HEK293 (cell line): Measurements from ENCODE around the gene DHCR7.

ENCODE experiments used
- CTCF ChIA-PET: fragments of 350-600 bp; formaldehyde crosslinking; extraction: SDS; loops from one replicate; lab custom pipeline; 2021; ENCODE audit warnings: antibody characterized with exemption; lab: Yijun Ruan, JAX
- POLR2A ChIA-PET: fragments of 300-600 bp; formaldehyde crosslinking; extraction: SDS; loops from one replicate; lab custom pipeline; 2020; ENCODE audit warnings: antibody characterized with exemption, inconsistent platforms; lab: Yijun Ruan, JAX
- H3K27ac ChIP-seq: fragments of 200-500 bp; sonication (Bioruptor generic); 2 replicates; pipeline ENCODE4 v1.5.1; 2014; ENCODE audit warnings: low read depth, low read length, control low read depth, inconsistent platforms; ENCODE audit errors: extremely low read depth
- H3K36me3 ChIP-seq, 2 experiments: fragments of 200-500 bp in 1 of 2; sonication (Bioruptor generic) in 1 of 2; 1 replicate in 1 of 2; 2 replicates in 1 of 2; pipeline ENCODE4 v1.5.1; 2014 to 2017; ENCODE audit warnings: inconsistent platforms in 2 of 2, low read length in 2 of 2; ENCODE audit not compliant: control insufficient read depth in 2 of 2, insufficient read depth in 1 of 2
- H3K4me1 ChIP-seq: fragments of 200-500 bp; sonication (Bioruptor generic); 2 replicates; pipeline ENCODE4 v1.5.1; 2014; ENCODE audit warnings: mild to moderate bottlenecking, low read length, inconsistent platforms; ENCODE audit not compliant: control insufficient read depth, insufficient read depth
- H3K4me3 ChIP-seq: 2 replicates; pipeline ENCODE4 v1.5.1; 2011; ENCODE audit warnings: low read depth, mild to moderate bottlenecking, control low read depth, low read length, moderate library complexity
- H3K9me3 ChIP-seq: fragments of 200-500 bp; sonication (Bioruptor generic); 2 replicates; pipeline ENCODE4 v1.5.1; 2014; ENCODE audit warnings: low read depth, low read length, inconsistent platforms; ENCODE audit not compliant: control insufficient read depth, insufficient read depth
- BCL6B ChIP-seq: fragments of 450-650 bp; formaldehyde crosslinking; IDR thresholded peaks from 2 replicates; pipeline ENCODE4 v1.5.1; 2017; ENCODE audit warnings: missing biosample characterization, missing genetic modification characterization
- IKZF3 ChIP-seq: fragments of 450-650 bp; IDR thresholded peaks from 2 replicates; pipeline ENCODE4 v1.5.0; 2018; ENCODE audit warnings: missing biosample characterization, mild to moderate bottlenecking, missing genetic modification characterization, moderate library complexity
- KLF10 ChIP-seq: fragments of 450-650 bp; IDR thresholded peaks from 2 replicates; pipeline ENCODE4 v1.5.1; 2018; ENCODE audit warnings: missing biosample characterization, mild to moderate bottlenecking, missing genetic modification characterization
- OSR2 ChIP-seq: fragments of 450-650 bp; formaldehyde crosslinking; IDR thresholded peaks from 2 replicates; pipeline ENCODE4 v1.5.1; 2016; ENCODE audit warnings: missing biosample characterization, missing genetic modification characterization
- OVOL3 ChIP-seq: fragments of 450-650 bp; formaldehyde crosslinking; IDR thresholded peaks from 2 replicates; pipeline ENCODE4 v1.5.1; 2016; ENCODE audit warnings: missing biosample characterization, missing genetic modification characterization
- REST ChIP-seq: fragments of 450-650 bp; formaldehyde crosslinking; IDR thresholded peaks from 2 replicates; pipeline ENCODE4 v1.5.1; 2016; ENCODE audit warnings: missing biosample characterization, missing genetic modification characterization
- SP3 ChIP-seq: fragments of 450-650 bp; formaldehyde crosslinking; IDR thresholded peaks from 2 replicates; pipeline ENCODE4 v1.5.1; 2016; ENCODE audit warnings: missing biosample characterization, missing genetic modification characterization
- ZBTB17 ChIP-seq: fragments of 450-650 bp; formaldehyde crosslinking; IDR thresholded peaks from 2 replicates; pipeline ENCODE4 v1.5.1; 2016; ENCODE audit warnings: missing biosample characterization, missing genetic modification characterization
- ZNF148 ChIP-seq: fragments of 450-650 bp; formaldehyde crosslinking; IDR thresholded peaks from 2 replicates; pipeline ENCODE4 v1.5.0; 2017; ENCODE audit warnings: missing biosample characterization, missing genetic modification characterization, borderline replicate concordance
- ZNF174 ChIP-seq: fragments of 450-650 bp; formaldehyde crosslinking; IDR thresholded peaks from 2 replicates; pipeline ENCODE4 v1.5.0; 2017; ENCODE audit warnings: missing biosample characterization, mild to moderate bottlenecking, missing genetic modification characterization
- ZNF184 ChIP-seq: fragments of 450-650 bp; IDR thresholded peaks from 2 replicates; pipeline ENCODE4 v1.5.1; 2018; ENCODE audit warnings: missing biosample characterization, mild to moderate bottlenecking, missing genetic modification characterization
- ZNF239 ChIP-seq: fragments of 450-650 bp; formaldehyde crosslinking; IDR thresholded peaks from 2 replicates; pipeline ENCODE4 v1.5.1; 2016; ENCODE audit warnings: missing biosample characterization, missing genetic modification characterization
- ZNF518A ChIP-seq: fragments of 450-650 bp; formaldehyde crosslinking; conservative IDR thresholded peaks from 2 replicates; pipeline ENCODE4 v1.5.1; 2016; ENCODE audit warnings: low read depth, missing biosample characterization, missing genetic modification characterization
- ZNF560 ChIP-seq: fragments of 450-650 bp; formaldehyde crosslinking; IDR thresholded peaks from 2 replicates; pipeline ENCODE4 v1.5.1; 2017; ENCODE audit warnings: missing biosample characterization, missing genetic modification characterization, borderline replicate concordance
- ZNF600 ChIP-seq: fragments of 450-650 bp; formaldehyde crosslinking; IDR thresholded peaks from 2 replicates; pipeline ENCODE4 v1.5.1; 2016; ENCODE audit warnings: missing biosample characterization, missing genetic modification characterization
- ZNF610 ChIP-seq: fragments of 450-650 bp; formaldehyde crosslinking; IDR thresholded peaks from 2 replicates; pipeline ENCODE4 v1.5.1; 2016; ENCODE audit warnings: missing biosample characterization, missing genetic modification characterization, borderline replicate concordance
- ZNF768 ChIP-seq: fragments of 450-650 bp; formaldehyde crosslinking; IDR thresholded peaks from 2 replicates; pipeline ENCODE4 v1.5.1; 2018; ENCODE audit warnings: missing biosample characterization, mild to moderate bottlenecking, missing genetic modification characterization
- ZSCAN23 ChIP-seq: fragments of 450-650 bp; formaldehyde crosslinking; IDR thresholded peaks from 2 replicates; pipeline ENCODE4 v1.5.1; 2016; ENCODE audit warnings: missing biosample characterization, missing genetic modification characterization

The DHCR7 gene

GRCh38 chr11:71437399-71437798 is 10.8 kb downstream of the DHCR7 start:
- Histone ChIP-seq H3K27ac (no peak overlapping the region), H3K4me3 (no peak overlapping the region), H3K36me3 (peaks cover 4 to 69% of the 10 kb centered on the region in 2 experiments; a peak in 2 of 3 replicates), H3K4me1 (no peaks in the 10 kb centered on the region)
- ChIA-PET CTCF (no interaction called here), POLR2A (interaction anchor here (1.0 to 1.3 kb wide), 2 partner anchors 8 to 15 kb away, joined by 3 read pairs; no protein-coding TSS in a partner anchor)
- TF ChIP-seq BCL6B (tag by site-specific recombination) (no peak), SP3 (tag by site-specific recombination) (no peak), ZNF610 (tag by site-specific recombination) (no peak), ZNF239 (tag by site-specific recombination) (no peak), ZBTB17 (tag by site-specific recombination) (no peak)
- TF ChIP-seq, all 188 proteins: peak for 0
- H3K9me3 ChIP-seq = no peaks in the 10 kb centered on the region

GRCh38 chr11:71436861-71437260 is 11.3 kb downstream of the DHCR7 start:
- CTCF ChIA-PET = no interaction called here
- Histone ChIP-seq H3K4me1 (no peaks in the 10 kb centered on the region), H3K4me3 (no peak overlapping the region)
- TF ChIP-seq ZNF768 = no peak
- no peak for TF ChIP-seq REST (tag by site-specific recombination)
- TF ChIP-seq KLF10 (tag by site-specific recombination) = no peak
- TF ChIP-seq ZNF174 = no peak
- no peak for TF ChIP-seq ZSCAN23 (tag by site-specific recombination)
- no peak for TF ChIP-seq ZNF148
- TF ChIP-seq, all 188 proteins: peak for 0
- Histone ChIP-seq H3K9me3 (no peaks in the 10 kb centered on the region), H3K27ac (no peak overlapping the region), H3K36me3 (peaks cover 4 to 64% of the 10 kb centered on the region in 2 experiments; a peak in 2 of 3 replicates)
- POLR2A ChIA-PET = interaction anchor here (1.0 kb wide), 1 partner anchor 9 kb away, joined by 3 read pairs; no protein-coding TSS in a partner anchor

GRCh38 chr11:71435278-71435951 is 12.8 kb downstream of the DHCR7 start:
- ChIA-PET POLR2A (interaction anchor here (0.5 kb wide), 1 partner anchor 57 kb away, joined by 3 read pairs; no protein-coding TSS in a partner anchor), CTCF (interaction anchor here (0.6 kb wide), 1 partner anchor 968 kb away, joined by 3 read pairs; no protein-coding TSS in a partner anchor)
- no peaks in the 10 kb centered on the region for H3K9me3 ChIP-seq
- TF ChIP-seq OVOL3 (tag by site-specific recombination) (no peak), ZNF560 (tag by site-specific recombination) (no peak), ZNF518A (tag by site-specific recombination) (no peak), IKZF3 (tag by site-specific recombination) (no peak), OSR2 (tag by site-specific recombination) (no peak), ZNF184 (no peak), ZNF239 (tag by site-specific recombination) (no peak), ZNF600 (tag by site-specific recombination) (no peak)

More at GRCh38 chr11:71435278-71435951, 12.8 kb downstream of the DHCR7 start:
- Histone ChIP-seq H3K27ac (no peak overlapping the region), H3K4me3 (no peak overlapping the region), H3K36me3 (peaks cover 3 to 50% of the 10 kb centered on the region in 2 experiments; a peak in 2 of 3 replicates), H3K4me1 (no peaks in the 10 kb centered on the region)
